K562 treated with DMSO at 1 percent for 48 hours (cell line): ENCODE data around the gene FRG2. TPM values are rescaled to one million over a fixed set of nuclear protein-coding genes. Genes with fewer than 3 reads are reported as not detected.

Experiments
- total RNA-seq: library from RNA; unstranded; fragments of 300-600 nt; gene quantifications from 2 replicates; pipeline ENCODE4 v1.2.3, GENCODE V29; 2022; ENCODE audit warnings: low replicate concordance; ENCODE audit errors: extremely low read depth

The FRG2 gene
- total RNA-seq, result not detected in 2 replicates

DNA sequence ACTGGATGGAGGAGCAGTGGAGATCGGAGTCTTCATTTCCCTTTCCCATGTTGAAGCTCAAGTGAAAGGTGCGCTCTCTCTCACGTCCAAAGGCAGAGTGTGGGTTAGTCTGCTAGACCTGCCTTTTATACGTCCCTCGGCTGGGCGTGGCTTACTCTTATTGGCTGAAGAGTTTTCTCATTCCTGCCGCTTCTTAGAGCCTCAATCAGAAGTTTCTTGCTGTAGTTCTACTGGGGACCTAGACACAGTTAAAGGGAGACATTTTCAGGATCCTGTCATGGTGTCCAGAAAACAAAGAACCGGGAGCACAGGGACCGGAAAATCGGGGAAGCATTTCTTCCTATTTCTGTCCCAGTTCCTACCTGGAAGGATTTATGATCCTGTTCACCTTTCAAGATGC is at the start of gene FRG2:
FRG2 (minus strand) TSS at position 101 of the 400 bp plus-strand sequence; CDS start at position 49, 52 bp downstream.

DNA sequence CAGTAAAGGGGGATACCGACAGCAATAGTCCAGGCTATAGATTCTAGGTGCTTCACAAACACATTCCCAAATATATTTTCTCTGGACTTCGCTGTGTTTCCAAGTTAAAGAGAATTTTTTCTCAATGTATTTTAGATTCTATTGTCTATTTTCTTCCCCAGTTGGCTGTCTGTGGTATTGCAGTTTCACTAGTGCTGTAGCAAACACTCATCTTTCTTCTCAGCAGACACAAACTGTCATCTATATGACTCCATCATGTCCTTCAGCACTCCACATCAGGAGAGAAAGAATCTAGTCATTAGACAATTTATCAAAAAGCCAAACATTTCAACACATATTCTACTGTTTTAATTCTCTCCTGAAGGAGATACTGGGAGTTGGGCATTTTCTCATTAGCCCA is 37.3 kb upstream of the FRG2 start, which contains the start of gene DBET:
DBET (plus strand) TSS at position 161 of the 400 bp plus-strand sequence.

Other genes starting within 250 kb of the FRG2 start
- not detected in 2 replicates for gene FRG1, start 86.4 kb downstream of the FRG2 start, total RNA-seq
- not detected in 2 replicates for gene DBET, start 37.2 kb upstream of the FRG2 start, total RNA-seq
- not detected in 2 replicates for gene DUX4, start 146.5 kb upstream of the FRG2 start, total RNA-seq